GM12878 (cell line): ENCODE data around the gene CDH18. TPM values are rescaled to one million over a fixed set of nuclear protein-coding genes. Genes with fewer than 3 reads are reported as not detected.

Source experiments
- ATAC-seq: fragments of 200-7000 bp; cut with Tn5 transposase; 3 replicates; pipeline ENCODE4 v1.9.1; 2020; ENCODE audit warnings: mild to moderate bottlenecking, moderate library complexity
- BruUV-seq: library from RNA; stranded (reverse); fragments of 400-500 nt; replicated peaks from 2 replicates; lab custom pipeline; 2021; lab: Mats Ljungman, UMichigan
- CTCF ChIA-PET: fragments of 300-600 bp; sonication (Branson Sonifier 250); formaldehyde crosslinking; extraction: SDS; loops from one replicate; lab custom pipeline; 2021; ENCODE audit warnings: inconsistent platforms; lab: Yijun Ruan, JAX
- POLR2A ChIA-PET: fragments of 350-600 bp; formaldehyde crosslinking; extraction: SDS; loops from one replicate; lab custom pipeline; 2021; ENCODE audit warnings: inconsistent platforms; lab: Charles Lee
- RAD21 ChIA-PET: fragments of 300-600 bp; sonication (Branson Sonifier 250); formaldehyde crosslinking; loops from one replicate; lab custom pipeline; 2023; ENCODE audit warnings: antibody characterized with exemption; ENCODE audit not compliant: unreplicated experiment; lab: Charles Lee
- SMC1A ChIA-PET: fragments of 300-600 bp; sonication (Branson Sonifier 250); formaldehyde crosslinking; loops from one replicate; lab custom pipeline; 2023; ENCODE audit not compliant: unreplicated experiment, uncharacterized antibody; lab: Charles Lee
- DNase-seq: peaks from one replicate; pipeline ENCODE4 v3.0.0-alpha.2; 2011; ENCODE audit warnings: low read depth, low spot score
- FAIRE-seq: peaks from 3 replicates; lab custom pipeline; 2011; peaks lifted over from hg19 to GRCh38; lab: Jason Lieb, UNC
- H2AFZ ChIP-seq: 2 replicates; pipeline ENCODE4 v1.6.0; 2011; ENCODE audit warnings: low read depth, low read length, control low read depth; ENCODE audit not compliant: control insufficient read depth
- H3K27ac ChIP-seq: 2 replicates; pipeline ENCODE4 v1.5.1; 2011; ENCODE audit warnings: control low read depth; ENCODE audit not compliant: control insufficient read depth, insufficient read depth
- H3K27me3 ChIP-seq, 2 experiments: replicated peaks in 1 of 2; 2 replicates each; pipeline versions ENCODE4 v1.6.0 to v1.6.1; 2011; ENCODE audit warnings: low read length in 1 of 2; ENCODE audit not compliant: control insufficient read depth in 2 of 2, insufficient read depth in 2 of 2
- H3K36me3 ChIP-seq, 2 experiments: 2 replicates each; pipeline ENCODE4 v1.5.1; 2011; ENCODE audit warnings: low read length in 1 of 2; ENCODE audit not compliant: control insufficient read depth in 2 of 2, insufficient read depth in 2 of 2
- H3K4me1 ChIP-seq: 2 replicates; pipeline ENCODE4 v1.6.1; 2011; ENCODE audit warnings: mild to moderate bottlenecking, low read length, moderate library complexity, mixed read lengths; ENCODE audit not compliant: control insufficient read depth, insufficient read depth
- H3K4me2 ChIP-seq: 2 replicates; pipeline ENCODE4 v1.6.0; 2011; ENCODE audit warnings: control low read depth; ENCODE audit not compliant: control insufficient read depth, insufficient read depth
- H3K4me3 ChIP-seq: fragments of 200-600 bp; sonication (generic); 2 replicates; pipeline ENCODE4 v1.5.1; 2016
- H3K79me2 ChIP-seq: 2 replicates; pipeline ENCODE4 v1.6.0; 2011; ENCODE audit warnings: low read length; ENCODE audit not compliant: control insufficient read depth, insufficient read depth
- H3K9ac ChIP-seq: 2 replicates; pipeline ENCODE4 v1.8.0; 2011; ENCODE audit warnings: low read length, control low read depth, mixed read lengths; ENCODE audit not compliant: control insufficient read depth, insufficient read depth
- H3K9me3 ChIP-seq: replicated peaks from 3 replicates; pipeline ENCODE4 v1.5.1; 2011; ENCODE audit warnings: mild to moderate bottlenecking, low read length; ENCODE audit not compliant: control insufficient read depth, insufficient read depth
- H4K20me1 ChIP-seq: 2 replicates; pipeline ENCODE4 v1.6.0; 2011; ENCODE audit not compliant: control insufficient read depth, insufficient read depth
- CEBPZ ChIP-seq: fragments of 150-350 bp; IDR thresholded peaks from 2 replicates; pipeline ENCODE4 v1.6.1; 2016; ENCODE audit warnings: low read depth, low read length
- CHD4 ChIP-seq: fragments of 200-600 bp; sonication (generic); IDR thresholded peaks from 2 replicates; pipeline ENCODE4 v1.6.1; 2016; ENCODE audit warnings: mild to moderate bottlenecking
- HDAC2 ChIP-seq: fragments of 200-600 bp; sonication (generic); IDR thresholded peaks from 2 replicates; pipeline ENCODE4 v1.6.1; 2017
- MEF2A ChIP-seq: IDR thresholded peaks from 2 replicates; pipeline ENCODE4 v1.6.1; 2011; ENCODE audit warnings: low read depth, mild to moderate bottlenecking, low read length, moderate library complexity; ENCODE audit not compliant: insufficient read depth
- MYC ChIP-seq: IDR thresholded peaks from 2 replicates; pipeline ENCODE4 v1.6.1; 2011; ENCODE audit warnings: mild to moderate bottlenecking, low read length, moderate library complexity, inconsistent platforms; ENCODE audit not compliant: insufficient read depth, insufficient replicate concordance, insufficient read length, severe bottlenecking
- RFX5 ChIP-seq: IDR thresholded peaks from 2 replicates; pipeline ENCODE4 v1.6.1; 2011; ENCODE audit warnings: low read depth, low read length, improper control_type of control experiment
- SIN3A ChIP-seq: IDR thresholded peaks from 2 replicates; pipeline ENCODE4 v1.6.1; 2012; ENCODE audit warnings: low read depth, low read length, improper control_type of control experiment
- TARDBP ChIP-seq: IDR thresholded peaks from 2 replicates; pipeline ENCODE4 v1.6.1; 2016; ENCODE audit warnings: borderline replicate concordance
- ZNF217 ChIP-seq: fragments of 450-650 bp; IDR thresholded peaks from 2 replicates; pipeline ENCODE4 v1.6.1; 2017; ENCODE audit warnings: antibody characterized with exemption, mild to moderate bottlenecking
- WGBS: methylation state at CpG from one replicate; pipeline ENCODE4 v1.1.6; 2016; ENCODE audit warnings: low lambda C conversion rate; ENCODE audit not compliant: insufficient replicate concordance, insufficient coverage; ENCODE audit errors: missing lambda C conversion rate; 5-methylcytosine and 5-hydroxymethylcytosine counted together
- in situ Hi-C: fragments of 300-500 bp; cut with MboI; formaldehyde crosslinking; loops from 9 replicates; pipeline ENCODE4 v1.14.3; 2018; ENCODE audit warnings: mixed read lengths
- intact Hi-C: fragments of 100-400 bp; cut with micrococcal nuclease; formaldehyde crosslinking; loops from one replicate; pipeline ENCODE4 v1.14.2; 2022; ENCODE audit not compliant: unreplicated experiment
- polyA plus RNA-seq, 11 experiments: library from polyadenylated mRNA; depleted of rRNA in 4 of 11; unstranded in 6 of 11; stranded (reverse) in 5 of 11; fragments of >200 nt; fragmentation: Nextera tagmentation in 4 of 11; fragmentation: Illumina TruSeq in 1 of 11; extraction: Ambion mirVana in 4 of 11; extraction: Trizol in 1 of 11; gene quantifications; 1 replicate in 1 of 11; 2 replicates in 10 of 11; pipeline versions ENCODE4 v1.2.1 to v1.2.3, GENCODE V29; 2011 to 2016; ENCODE audit warnings: inconsistent platforms in 2 of 11, missing spikeins in 2 of 11, low read depth in 1 of 11
- total RNA-seq, 4 experiments: library from RNA; depleted of rRNA in 3 of 4; stranded (reverse); fragments of >200 nt in 3 of 4; fragmentation: Illumina TruSeq in 1 of 4; extraction: Trizol in 1 of 4; gene quantifications; 2 replicates each; pipeline versions ENCODE4 v1.2.1 to v1.2.3, GENCODE V29; 2013 to 2021
- TF ChIP-seq, protein P1 (sequence below): fragments of 450-650 bp; formaldehyde crosslinking; IDR thresholded peaks from 2 replicates; pipeline ENCODE4 v1.4.0; 2022; ENCODE audit warnings: mild to moderate bottlenecking, moderate library complexity
- TF ChIP-seq, protein P2 (sequence below): fragments of 450-650 bp; IDR thresholded peaks from 2 replicates; pipeline ENCODE4 v1.6.1; 2018; ENCODE audit warnings: mild to moderate bottlenecking, low read depth, moderate library complexity; ENCODE audit not compliant: partially characterized antibody

The CDH18 gene
- total and polyA plus RNA-seq, 10 of the 15 experiments (the other 5 are each of a cell fraction or from before 2014, with no cell fraction given) = 0.41 TPM; not detected in 9

- TF ChIP-seq, protein P1, sequence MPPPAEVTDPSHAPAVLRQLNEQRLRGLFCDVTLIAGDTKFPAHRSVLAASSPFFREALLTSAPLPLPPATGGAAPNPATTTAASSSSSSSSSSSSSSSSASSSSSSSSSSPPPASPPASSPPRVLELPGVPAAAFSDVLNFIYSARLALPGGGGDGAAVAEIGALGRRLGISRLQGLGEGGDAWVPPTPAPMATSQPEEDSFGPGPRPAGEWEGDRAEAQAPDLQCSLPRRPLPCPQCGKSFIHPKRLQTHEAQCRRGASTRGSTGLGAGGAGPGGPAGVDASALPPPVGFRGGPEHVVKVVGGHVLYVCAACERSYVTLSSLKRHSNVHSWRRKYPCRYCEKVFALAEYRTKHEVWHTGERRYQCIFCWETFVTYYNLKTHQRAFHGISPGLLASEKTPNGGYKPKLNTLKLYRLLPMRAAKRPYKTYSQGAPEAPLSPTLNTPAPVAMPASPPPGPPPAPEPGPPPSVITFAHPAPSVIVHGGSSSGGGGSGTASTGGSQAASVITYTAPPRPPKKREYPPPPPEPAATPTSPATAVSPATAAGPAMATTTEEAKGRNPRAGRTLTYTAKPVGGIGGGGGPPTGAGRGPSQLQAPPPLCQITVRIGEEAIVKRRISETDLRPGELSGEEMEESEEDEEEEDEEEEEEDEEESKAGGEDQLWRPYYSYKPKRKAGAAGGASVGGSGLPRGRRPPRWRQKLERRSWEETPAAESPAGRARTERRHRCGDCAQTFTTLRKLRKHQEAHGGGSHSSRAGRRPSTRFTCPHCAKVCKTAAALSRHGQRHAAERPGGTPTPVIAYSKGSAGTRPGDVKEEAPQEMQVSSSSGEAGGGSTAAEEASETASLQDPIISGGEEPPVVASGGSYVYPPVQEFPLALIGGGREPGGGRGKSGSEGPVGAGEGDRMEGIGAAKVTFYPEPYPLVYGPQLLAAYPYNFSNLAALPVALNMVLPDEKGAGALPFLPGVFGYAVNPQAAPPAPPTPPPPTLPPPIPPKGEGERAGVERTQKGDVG (CRISPR knock-in tag) = no peak
- TF ChIP-seq ZNF217 (no peak), CHD4 (no peak)
Measured at GRCh38 chr5:19709403-19709802, 278.6 kb downstream of the CDH18 start (continued).

- POLR2A ChIA-PET = no interaction called here
- FAIRE-seq = no peak
- no peak for TF ChIP-seq MYC
- TF ChIP-seq SIN3A = no peak
- no peak for TF ChIP-seq RFX5
- TF ChIP-seq MEF2A = no peak
- TF ChIP-seq HDAC2 = no peak
- TF ChIP-seq, protein P2, sequence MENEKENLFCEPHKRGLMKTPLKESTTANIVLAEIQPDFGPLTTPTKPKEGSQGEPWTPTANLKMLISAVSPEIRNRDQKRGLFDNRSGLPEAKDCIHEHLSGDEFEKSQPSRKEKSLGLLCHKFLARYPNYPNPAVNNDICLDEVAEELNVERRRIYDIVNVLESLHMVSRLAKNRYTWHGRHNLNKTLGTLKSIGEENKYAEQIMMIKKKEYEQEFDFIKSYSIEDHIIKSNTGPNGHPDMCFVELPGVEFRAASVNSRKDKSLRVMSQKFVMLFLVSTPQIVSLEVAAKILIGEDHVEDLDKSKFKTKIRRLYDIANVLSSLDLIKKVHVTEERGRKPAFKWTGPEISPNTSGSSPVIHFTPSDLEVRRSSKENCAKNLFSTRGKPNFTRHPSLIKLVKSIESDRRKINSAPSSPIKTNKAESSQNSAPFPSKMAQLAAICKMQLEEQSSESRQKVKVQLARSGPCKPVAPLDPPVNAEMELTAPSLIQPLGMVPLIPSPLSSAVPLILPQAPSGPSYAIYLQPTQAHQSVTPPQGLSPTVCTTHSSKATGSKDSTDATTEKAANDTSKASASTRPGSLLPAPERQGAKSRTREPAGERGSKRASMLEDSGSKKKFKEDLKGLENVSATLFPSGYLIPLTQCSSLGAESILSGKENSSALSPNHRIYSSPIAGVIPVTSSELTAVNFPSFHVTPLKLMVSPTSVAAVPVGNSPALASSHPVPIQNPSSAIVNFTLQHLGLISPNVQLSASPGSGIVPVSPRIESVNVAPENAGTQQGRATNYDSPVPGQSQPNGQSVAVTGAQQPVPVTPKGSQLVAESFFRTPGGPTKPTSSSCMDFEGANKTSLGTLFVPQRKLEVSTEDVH = no peak
- no peak for TF ChIP-seq TARDBP
- no peak for TF ChIP-seq CEBPZ
Measured at GRCh38 chr5:19706776-19707175, 281.2 kb downstream of the CDH18 start.

More at GRCh38 chr5:19706776-19707175, 281.2 kb downstream of the CDH18 start:
- ChIA-PET RAD21 (no interaction called here), CTCF (no interaction called here), SMC1A (no interaction called here)
- Histone ChIP-seq H3K4me2 (no peak overlapping the region), H3K36me3 (no peaks in the 10 kb centered on the region), H3K4me3 (no peak overlapping the region), H3K4me1 (no peaks in the 10 kb centered on the region), H3K9ac (no peak overlapping the region), H3K27ac (no peak overlapping the region), H3K9me3 (no peaks in the 10 kb centered on the region), H4K20me1 (no peaks in the 10 kb centered on the region), H2AFZ (no peak overlapping the region), H3K27me3 (no peaks in the 10 kb centered on the region), H3K79me2 (no peaks in the 10 kb centered on the region)
- no TSS peak for BruUV-seq
- DNase-seq (no peak), ATAC-seq (no peak)
- WGBS = 0% methylated on average over 4 of the region's 4 CpGs
- in situ Hi-C loops = no loop called here
- intact Hi-C loops = no loop called here
